Astrocyte (in vitro differentiated cells and primary cell): ENCODE measurements around the gene SC5D. TPM values are rescaled to one million over a fixed set of nuclear protein-coding genes. Genes with fewer than 3 reads are reported as not detected.

ENCODE experiments used
- DNase-seq: peaks from one replicate; pipeline ENCODE4 v3.0.0-alpha.2; 2010; ENCODE audit warnings: low read depth
- FAIRE-seq: peaks from 2 replicates; lab custom pipeline; 2011; peaks lifted over from hg19 to GRCh38; lab: Jason Lieb, UNC
- H2AFZ ChIP-seq: 2 replicates; pipeline ENCODE4 v1.6.0; 2012; ENCODE audit warnings: low read depth, low read length, inconsistent platforms
- H3K27ac ChIP-seq: 2 replicates; pipeline ENCODE4 v1.5.1; 2011; ENCODE audit warnings: low read depth, low read length, inconsistent platforms
- H3K27me3 ChIP-seq: 2 replicates; pipeline ENCODE4 v1.6.0; 2011; ENCODE audit warnings: low read length, inconsistent platforms; ENCODE audit not compliant: insufficient read depth
- H3K36me3 ChIP-seq: 2 replicates; pipeline ENCODE4 v1.5.1; 2011; ENCODE audit warnings: low read length, inconsistent platforms; ENCODE audit not compliant: insufficient read depth
- H3K4me1 ChIP-seq: 2 replicates; pipeline ENCODE4 v1.5.1; 2011; ENCODE audit warnings: low read length, inconsistent platforms; ENCODE audit not compliant: insufficient read depth
- H3K4me2 ChIP-seq: 2 replicates; pipeline ENCODE4 v1.6.0; 2012; ENCODE audit warnings: low read length, inconsistent platforms
- H3K4me3 ChIP-seq: 2 replicates; pipeline ENCODE4 v1.5.1; 2011; ENCODE audit warnings: low read depth, mild to moderate bottlenecking, low read length, inconsistent platforms; ENCODE audit not compliant: insufficient read depth
- H3K79me2 ChIP-seq: 2 replicates; pipeline ENCODE4 v1.6.0; 2012; ENCODE audit warnings: mild to moderate bottlenecking, low read length, inconsistent platforms; ENCODE audit not compliant: insufficient read depth
- H3K9ac ChIP-seq: 2 replicates; pipeline ENCODE4 v1.6.0; 2012; ENCODE audit warnings: mild to moderate bottlenecking, low read length, inconsistent platforms
- H3K9me3 ChIP-seq: 2 replicates; pipeline ENCODE4 v1.5.1; 2012; ENCODE audit warnings: low read depth, mild to moderate bottlenecking, low read length, inconsistent platforms; ENCODE audit not compliant: insufficient read depth
- H4K20me1 ChIP-seq: 2 replicates; pipeline ENCODE4 v1.6.0; 2012; ENCODE audit warnings: low read length, inconsistent platforms; ENCODE audit not compliant: insufficient read depth
- H3K27ac Mint-ChIP-seq: one replicate; pipeline ENCODE4 v1.8.0; 2021; ENCODE audit warnings: mild to moderate bottlenecking, mixed read lengths; ENCODE audit not compliant: unreplicated experiment
- H3K27me3 Mint-ChIP-seq: one replicate; pipeline ENCODE4 v1.8.0; 2021; ENCODE audit warnings: low read depth, mixed read lengths; ENCODE audit not compliant: unreplicated experiment
- H3K36me3 Mint-ChIP-seq: one replicate; pipeline ENCODE4 v1.8.0; 2021; ENCODE audit warnings: low read depth, mixed read lengths; ENCODE audit not compliant: unreplicated experiment
- H3K4me1 Mint-ChIP-seq: one replicate; pipeline ENCODE4 v1.8.0; 2021; ENCODE audit warnings: low read depth, mixed read lengths; ENCODE audit not compliant: unreplicated experiment
- H3K4me3 Mint-ChIP-seq: one replicate; pipeline ENCODE4 v1.8.0; 2021; ENCODE audit warnings: mild to moderate bottlenecking, moderate library complexity, mixed read lengths; ENCODE audit not compliant: unreplicated experiment
- H3K9me3 Mint-ChIP-seq: one replicate; pipeline ENCODE4 v1.8.0; 2021; ENCODE audit warnings: mild to moderate bottlenecking, mixed read lengths; ENCODE audit not compliant: unreplicated experiment
- CTCF ChIP-seq: IDR thresholded peaks from 2 replicates; pipeline ENCODE4 v1.5.1; 2011; ENCODE audit warnings: low read depth, mild to moderate bottlenecking, inconsistent platforms, low read length, moderate library complexity; ENCODE audit not compliant: insufficient read depth
- EZH2 ChIP-seq: IDR thresholded peaks from 2 replicates; pipeline ENCODE4 v1.6.1; 2012; ENCODE audit warnings: mild to moderate bottlenecking, low read length, inconsistent platforms; ENCODE audit not compliant: insufficient read depth
- total RNA-seq: library from RNA; stranded (reverse); gene quantifications from 2 replicates; pipeline ENCODE4 v1.2.1, GENCODE V29; 2021

The SC5D gene
- total RNA-seq, 1 donor from 2014 or later, result 81.8 TPM

- Histone ChIP-seq H2AFZ (no peak overlapping the region), H3K4me1 (no peaks in the 10 kb centered on the region), H4K20me1 (no peaks in the 10 kb centered on the region), H3K4me3 (no peak overlapping the region), H3K36me3 (no peaks in the 10 kb centered on the region), H3K27me3 (peaks cover 16% of the 10 kb centered on the region), H3K27ac (no peak overlapping the region), H3K9me3 (no peaks in the 10 kb centered on the region), H3K79me2 (no peaks in the 10 kb centered on the region), H3K4me2 (no peak overlapping the region), H3K9ac (no peak overlapping the region)
- FAIRE-seq, result no peak
- Mint-ChIP-seq H3K27ac (no peak overlapping the region), H3K4me3 (no peak overlapping the region), H3K27me3 (peaks cover 19% of the 10 kb centered on the region), H3K36me3 (peaks cover 1% of the 10 kb centered on the region), H3K4me1 (no peaks in the 10 kb centered on the region), H3K9me3 (peaks cover 15% of the 10 kb centered on the region)
- DNase-seq, result no peak
- TF ChIP-seq CTCF (no peak), EZH2 (no peak)
Measured at GRCh38 chr11:121281698-121282097, 10.9 kb upstream of the SC5D start.

- H3K36me3 Mint-ChIP-seq, result peaks cover 1% of the 10 kb centered on the region
Measured at GRCh38 chr11:121282386-121282785, 10.2 kb upstream of the SC5D start.

More at GRCh38 chr11:121282386-121282785, 10.2 kb upstream of the SC5D start:
- H3K4me3 ChIP-seq, result no peak overlapping the region
- H3K4me2 ChIP-seq, result no peak overlapping the region
- DNase-seq (no peak), FAIRE-seq (no peak)
- H3K4me1 ChIP-seq, result no peaks in the 10 kb centered on the region
- Mint-ChIP-seq H3K9me3 (peaks cover 15% of the 10 kb centered on the region), H3K27ac (no peak overlapping the region), H3K27me3 (peaks cover 18% of the 10 kb centered on the region), H3K4me3 (no peak overlapping the region), H3K4me1 (no peaks in the 10 kb centered on the region)
- peaks cover 22% of the 10 kb centered on the region for H3K27me3 ChIP-seq
- H3K36me3 ChIP-seq, result no peaks in the 10 kb centered on the region
- H3K27ac ChIP-seq, result no peak overlapping the region
- no peaks in the 10 kb centered on the region for H3K9me3 ChIP-seq
- no peak for TF ChIP-seq EZH2
- no peak for TF ChIP-seq CTCF
- H3K9ac ChIP-seq, result no peak overlapping the region
- H2AFZ ChIP-seq, result no peak overlapping the region
- no peaks in the 10 kb centered on the region for H3K79me2 ChIP-seq
- H4K20me1 ChIP-seq, result no peaks in the 10 kb centered on the region
